Cardiac fibroblast (primary cell): ENCODE measurements around the gene COL24A1.
"Not testable (repeated sequence)": the region's sequence is repeated elsewhere in the genome, so short reads cannot be mapped to it uniquely, and the experiment has no call there.

Source experiments
- DNase-seq, 2 donors: peaks; one replicate each; pipeline versions ENCODE4 v3.0.0 to v3.0.0-alpha.2; 2010; ENCODE audit warnings: low read depth in 2 of 2
- H3K4me3 ChIP-seq, 2 donors: replicated peaks in 1 of 2; 1 replicate in 1 of 2; 2 replicates in 1 of 2; pipeline ENCODE4 v1.5.1; 2011; ENCODE audit warnings: low read depth in 2 of 2, low read length in 2 of 2, mild to moderate bottlenecking in 2 of 2, moderate library complexity in 1 of 2
- CTCF ChIP-seq: IDR thresholded peaks from one replicate; pipeline ENCODE4 v1.5.1; 2011; ENCODE audit warnings: low read depth, mild to moderate bottlenecking, low read length, inconsistent platforms

The COL24A1 gene

GRCh38 chr1:85798419-85798818 lies 358.2 kb downstream of the COL24A1 start:
- H3K4me3 ChIP-seq: no peak overlapping the region
- TF ChIP-seq CTCF: no peak
- DNase-seq: no peak

GRCh38 chr1:85777021-85777420 lies 379.6 kb downstream of the COL24A1 start:
- DNase-seq, H3K4me3 ChIP-seq: not testable (repeated sequence)

GRCh38 chr1:85762804-85763203 lies 393.8 kb downstream of the COL24A1 start:
- no peak for DNase-seq
- H3K4me3 ChIP-seq: no peak overlapping the region
- TF ChIP-seq CTCF: no peak

- no peak for DNase-seq
- TF ChIP-seq CTCF: no peak
- H3K4me3 ChIP-seq: no peak overlapping the region
These were observed 399.7 kb downstream of the COL24A1 start for GRCh38 chr1:85756864-85757263.

- no peak overlapping the region for H3K4me3 ChIP-seq
- TF ChIP-seq CTCF: no peak
- no peak for DNase-seq
These were observed 408.5 kb downstream of the COL24A1 start for GRCh38 chr1:85748120-85748519.

- TF ChIP-seq CTCF: no peak
- no peak for DNase-seq
- H3K4me3 ChIP-seq: no peak overlapping the region
These were observed 409.8 kb downstream of the COL24A1 start for GRCh38 chr1:85746777-85747176.

GRCh38 chr1:85743814-85744213 lies 412.8 kb downstream of the COL24A1 start:
- H3K4me3 ChIP-seq: no peak overlapping the region
- DNase-seq: no peak
- TF ChIP-seq CTCF: no peak

- no peak overlapping the region for H3K4me3 ChIP-seq
- DNase-seq: no peak
- no peak for TF ChIP-seq CTCF
These were observed 421.6 kb downstream of the COL24A1 start for GRCh38 chr1:85734931-85735330.
